HG03064 (cell line): Measurements from ENCODE around the gene HOXB5.

Experiments
- ATAC-seq: cut with Tn5 transposase; IDR thresholded peaks from one replicate; pipeline ENCODE4 v1.9.1; 2021; ENCODE audit warnings: low read depth; ENCODE audit not compliant: unreplicated experiment

HOXB5 gene

GRCh38 chr17:48592057-48592514 is 1.5 kb downstream of the HOXB5 start:
- no peak for ATAC-seq

- ATAC-seq = no peak
Observed at GRCh38 chr17:48591255-48592056, 2.1 kb downstream of the HOXB5 start.

GRCh38 chr17:48590607-48591161 is 2.9 kb downstream of the HOXB5 start:
- ATAC-seq = no peak

GRCh38 chr17:48589831-48590606 is 3.6 kb downstream of the HOXB5 start, which contains the start of gene HOXB3:
HOXB3 (minus strand) TSS chr17:48590241; CDS start chr17:48552474, 37,767 bp downstream.
- no peak for ATAC-seq

GRCh38 chr17:48589060-48589830 is 4.3 kb downstream of the HOXB5 start:
- ATAC-seq = no peak

- ATAC-seq = no peak
Observed at GRCh38 chr17:48588528-48588927, 5.1 kb downstream of the HOXB5 start.

- ATAC-seq = no peak
Observed at GRCh38 chr17:48588074-48588415, 5.5 kb downstream of the HOXB5 start.

GRCh38 chr17:48587276-48588073 is 6.1 kb downstream of the HOXB5 start:
- ATAC-seq = no peak

GRCh38 chr17:48586355-48587258 is 7.0 kb downstream of the HOXB5 start:
- ATAC-seq = no peak

GRCh38 chr17:48584223-48584741 is 9.3 kb downstream of the HOXB5 start:
- ATAC-seq = no peak

GRCh38 chr17:48583708-48584222 is 9.8 kb downstream of the HOXB5 start:
- ATAC-seq = no peak

GRCh38 chr17:48582750-48583069 is 10.9 kb downstream of the HOXB5 start:
- no peak for ATAC-seq

GRCh38 chr17:48579760-48580554 is 13.6 kb downstream of the HOXB5 start:
- no peak for ATAC-seq

- ATAC-seq = no peak
Observed at GRCh38 chr17:48579471-48579759, 14.2 kb downstream of the HOXB5 start.

- no peak for ATAC-seq
Observed at GRCh38 chr17:48578616-48579470, 14.7 kb downstream of the HOXB5 start.

GRCh38 chr17:48577946-48578615 is 15.5 kb downstream of the HOXB5 start, which contains the start of gene HOXB4:
HOXB4 (minus strand) TSS chr17:48578350; CDS start chr17:48578319, 31 bp downstream.
- no peak for ATAC-seq
